NCI-H2107 treated with DMSO at 0.1 percent for 48 hours (cell line): ENCODE measurements around the gene POU6F2.
"Not testable (repeated sequence)": the region's sequence is repeated elsewhere in the genome, so short reads cannot be mapped to it uniquely, and the experiment has no call there.

Experiments used
- DNase-seq: peaks from one replicate; lab custom pipeline; 2025; ENCODE audit not compliant: unreplicated experiment; lab: John Stamatoyannopoulos, UW

Gene POU6F2

DNA sequence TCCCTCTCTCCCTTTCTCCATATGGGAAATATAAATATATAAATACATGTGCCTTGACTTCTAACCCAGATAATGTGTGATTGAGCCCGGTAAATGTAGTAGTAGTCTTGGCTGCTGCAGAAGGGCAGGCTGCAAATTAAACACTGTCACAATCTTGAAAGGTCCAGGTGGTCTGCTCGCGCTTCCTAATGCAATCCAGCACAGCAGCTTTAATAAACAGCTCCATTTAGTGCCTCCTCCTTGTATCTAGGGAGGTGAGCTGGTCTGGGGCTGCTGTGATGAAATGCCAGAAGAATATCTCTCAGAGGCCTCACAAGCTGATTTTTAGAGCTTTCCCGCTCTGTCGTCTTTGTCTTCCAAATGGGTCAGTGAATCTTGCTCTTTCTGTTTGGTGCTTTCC lies 782 bp downstream of the POU6F2 start:
- DNase-seq: no peak

DNA sequence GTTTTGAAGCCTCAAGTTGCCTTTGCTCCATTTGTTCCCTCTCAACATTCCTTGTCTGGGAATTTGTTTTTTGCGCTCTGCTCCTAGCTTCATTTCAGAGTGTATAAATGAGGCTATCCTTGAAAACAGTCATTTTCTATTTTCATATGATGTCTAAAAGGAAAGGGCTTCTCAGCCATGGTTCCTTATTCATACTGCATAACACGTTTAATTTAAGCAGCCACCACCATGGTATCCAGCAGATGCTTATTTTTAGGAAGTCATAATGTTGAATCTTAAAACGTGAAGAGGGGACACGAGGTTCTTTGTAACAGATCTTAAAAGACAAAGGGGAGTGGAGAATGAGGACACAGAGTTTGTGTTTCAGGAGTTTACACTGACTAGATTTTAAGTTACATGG lies 14.5 kb downstream of the POU6F2 start:
- no peak for DNase-seq

DNA sequence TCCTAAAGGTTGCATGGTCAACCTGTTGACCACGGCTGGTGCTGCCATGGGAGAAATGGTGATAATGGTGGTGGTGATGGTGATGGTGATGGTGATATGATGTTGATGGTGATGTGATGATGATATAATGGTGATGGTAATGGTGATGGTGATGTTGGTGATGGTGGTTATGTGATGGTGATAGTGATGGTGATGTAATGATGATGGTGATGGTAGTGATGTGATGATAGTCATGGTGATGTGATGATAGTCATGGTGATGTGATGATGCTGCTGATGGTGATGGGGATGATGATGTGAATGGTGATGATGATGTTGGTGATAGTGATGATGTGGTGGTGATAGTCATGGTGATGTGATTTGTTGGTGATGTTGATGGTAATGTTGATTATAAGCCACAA lies 23.9 kb downstream of the POU6F2 start:
- DNase-seq: no peak

DNA sequence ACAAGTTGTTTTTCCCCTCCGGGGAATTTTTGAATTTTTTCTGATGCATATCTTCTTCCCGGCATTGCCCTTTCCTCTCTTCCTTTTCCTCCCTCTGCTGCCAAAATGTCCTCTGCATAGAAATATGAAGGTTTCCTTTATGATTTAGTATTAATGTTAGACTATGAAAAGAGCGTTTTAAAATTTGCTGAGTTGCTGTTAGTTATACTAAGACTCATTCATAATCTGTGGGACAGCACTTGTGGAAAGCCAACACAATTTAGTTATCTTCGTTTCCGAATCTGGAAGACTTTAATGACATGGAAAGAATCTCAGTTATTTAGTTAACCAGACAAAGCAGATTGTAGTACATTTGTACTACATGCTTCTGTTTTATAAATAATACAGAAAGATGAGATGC lies 25.0 kb downstream of the POU6F2 start:
- no peak for DNase-seq

DNA sequence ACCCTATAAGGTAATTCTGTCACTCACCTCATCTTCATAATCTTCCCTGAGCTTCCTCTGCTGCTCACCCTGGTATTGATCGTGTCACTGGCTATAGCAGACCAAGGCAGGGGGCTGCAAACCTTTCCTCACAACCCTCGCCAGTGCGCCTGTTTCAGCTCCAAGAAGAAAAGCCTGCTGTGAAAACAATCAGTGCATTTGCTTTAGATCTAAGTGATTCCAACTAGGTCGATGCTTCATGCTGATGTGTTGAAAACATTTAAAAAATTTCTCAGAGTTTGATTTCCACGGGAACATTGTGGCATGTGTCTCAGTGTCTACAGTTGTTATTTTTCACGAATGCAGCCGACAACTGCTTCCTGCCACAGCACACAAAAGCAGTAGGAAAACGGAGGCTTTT lies 27.3 kb downstream of the POU6F2 start:
- no peak for DNase-seq

DNA sequence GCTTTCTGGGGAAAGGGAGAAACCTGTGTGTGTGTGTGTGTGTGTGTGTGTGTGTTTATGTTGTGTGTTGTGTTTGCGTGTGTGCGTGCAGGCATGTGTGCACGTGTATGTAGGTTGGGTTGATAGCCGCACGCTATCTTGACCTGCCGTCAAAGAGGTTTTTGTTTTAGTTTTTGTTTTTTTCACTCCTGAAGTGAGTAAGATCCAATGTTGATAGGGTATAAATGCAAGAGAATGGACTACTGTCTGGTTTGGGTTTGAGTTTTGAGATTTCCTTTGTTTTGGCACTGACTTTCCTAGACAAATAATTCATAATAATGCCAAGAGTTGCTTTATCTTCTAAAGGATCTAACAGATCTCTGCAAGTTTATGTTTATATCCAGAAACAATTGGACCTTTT lies 27.8 kb downstream of the POU6F2 start:
- no peak for DNase-seq

DNA sequence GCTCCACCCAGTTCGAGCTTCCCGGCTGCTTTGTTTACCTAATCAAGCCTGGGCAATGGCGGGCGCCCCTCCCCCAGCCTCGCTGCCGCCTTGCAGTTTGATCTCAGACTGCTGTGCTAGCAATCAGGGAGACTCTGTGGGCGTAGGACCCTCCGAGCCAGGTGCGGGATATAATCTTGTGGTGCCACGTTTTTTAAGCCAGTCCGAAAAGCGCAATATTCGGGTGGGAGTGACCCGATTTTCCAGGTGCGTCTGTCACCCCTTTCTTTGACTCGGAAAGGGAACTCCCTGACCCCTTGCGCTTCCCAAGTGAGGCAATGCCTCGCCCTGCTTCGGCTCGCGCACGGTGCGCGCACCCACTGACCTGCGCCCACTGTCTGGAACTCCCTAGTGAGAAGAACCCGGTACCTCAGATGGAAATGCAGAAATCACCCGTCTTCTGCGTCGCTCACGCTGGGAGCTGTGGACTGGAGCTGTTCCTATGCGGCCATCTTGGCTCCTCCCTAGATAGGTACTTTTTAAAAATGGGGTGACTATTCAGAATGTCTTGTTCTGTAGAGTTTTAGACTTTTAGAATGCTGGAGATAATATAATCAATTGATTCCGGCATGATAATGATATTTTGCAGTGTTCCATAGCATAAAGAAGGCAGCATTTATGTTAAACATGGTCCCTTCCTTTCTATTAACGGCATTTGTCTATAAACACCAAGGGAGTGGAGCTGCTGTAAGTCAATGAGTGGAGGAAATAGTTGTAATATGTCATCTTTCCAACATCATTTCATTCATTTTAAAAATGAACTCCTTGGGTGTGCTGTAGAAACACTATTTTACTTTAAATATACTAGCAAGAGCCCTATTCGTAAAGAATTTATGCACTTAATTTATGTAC lies 35.6 kb downstream of the POU6F2 start:
- DNase-seq: not testable (repeated sequence)

DNA sequence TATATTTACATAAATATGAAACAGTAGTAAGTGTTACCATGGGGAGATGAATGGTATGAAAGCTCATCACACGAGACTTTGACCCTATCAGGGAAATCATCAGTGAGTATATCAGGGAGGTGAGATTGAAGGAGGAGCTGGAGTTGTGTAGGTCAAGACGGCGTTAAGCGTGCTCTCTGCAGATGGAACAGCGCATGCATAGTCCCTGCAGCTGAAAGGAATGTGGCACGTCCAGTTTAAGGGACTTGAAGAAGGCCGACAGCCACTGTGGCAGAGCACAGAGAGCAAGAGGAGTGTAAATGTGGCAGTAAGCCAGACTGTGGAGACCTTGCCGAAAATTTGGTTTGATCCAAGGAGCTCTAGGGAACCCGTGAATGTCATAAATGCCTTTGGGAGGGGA lies 38.9 kb downstream of the POU6F2 start:
- DNase-seq: no peak

DNA sequence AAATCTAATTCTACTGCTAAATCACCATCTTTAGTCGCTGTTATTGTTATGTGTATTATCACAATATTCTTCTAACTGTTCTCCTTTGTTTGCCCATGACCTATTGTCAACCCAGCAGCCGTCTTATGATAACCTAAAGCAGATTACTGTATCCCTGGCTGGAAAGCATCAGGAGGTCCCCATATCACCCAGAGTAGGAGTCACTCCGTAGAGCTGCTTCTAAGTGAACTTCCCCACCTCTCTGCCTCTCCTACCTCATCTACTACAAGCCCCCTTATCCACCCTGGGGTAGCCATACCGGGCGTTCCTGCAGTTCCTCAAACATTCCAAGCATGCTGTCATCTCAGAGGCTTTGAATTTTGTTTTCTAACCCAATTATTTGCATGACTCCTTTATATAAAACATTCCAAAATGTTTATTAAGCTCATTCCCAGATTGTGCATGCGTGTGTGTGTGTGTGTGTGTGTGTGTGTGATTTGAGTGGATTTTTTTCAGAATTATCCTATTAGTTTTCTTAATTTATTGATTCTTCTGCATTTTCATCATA lies 39.7 kb downstream of the POU6F2 start:
- no peak for DNase-seq

DNA sequence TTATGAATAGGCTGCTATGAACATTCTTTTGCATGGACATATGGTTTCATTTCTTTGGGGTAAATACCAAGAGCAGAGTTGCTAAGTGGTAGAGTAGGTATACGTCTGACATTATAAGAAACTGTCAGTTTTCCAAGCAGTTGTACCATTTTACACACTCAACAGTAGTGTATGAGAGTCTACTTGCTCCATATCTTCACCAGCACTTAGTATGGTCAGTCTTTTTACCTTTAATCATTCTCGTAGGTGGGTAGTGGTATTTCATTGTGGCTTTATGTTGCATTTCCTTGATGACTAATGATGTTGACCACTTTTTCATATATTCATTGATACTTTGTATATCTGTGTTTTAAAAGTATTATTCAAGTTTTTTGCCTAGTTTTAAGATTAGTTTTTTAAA lies 45.1 kb downstream of the POU6F2 start:
- no peak for DNase-seq

DNA sequence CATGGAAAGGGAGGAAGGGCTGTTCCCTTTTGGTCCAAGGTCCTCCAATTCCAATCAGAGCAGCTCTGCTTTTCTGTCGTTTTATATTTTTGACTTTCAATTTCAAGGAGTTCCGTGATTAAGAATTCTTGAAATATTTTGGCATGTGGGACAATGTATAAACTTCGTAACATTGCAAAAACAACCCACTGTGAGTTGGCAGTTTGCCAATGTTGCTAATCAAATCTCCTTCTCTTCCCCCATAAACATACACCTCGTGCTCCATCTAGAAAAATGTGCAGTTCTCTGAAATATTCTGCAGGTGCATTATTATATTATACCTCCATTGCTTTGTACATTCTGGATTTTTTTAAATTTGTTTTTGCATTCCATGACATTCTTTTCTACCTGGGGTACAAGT lies 49.8 kb downstream of the POU6F2 start:
- DNase-seq: peak; percentile 61

DNA sequence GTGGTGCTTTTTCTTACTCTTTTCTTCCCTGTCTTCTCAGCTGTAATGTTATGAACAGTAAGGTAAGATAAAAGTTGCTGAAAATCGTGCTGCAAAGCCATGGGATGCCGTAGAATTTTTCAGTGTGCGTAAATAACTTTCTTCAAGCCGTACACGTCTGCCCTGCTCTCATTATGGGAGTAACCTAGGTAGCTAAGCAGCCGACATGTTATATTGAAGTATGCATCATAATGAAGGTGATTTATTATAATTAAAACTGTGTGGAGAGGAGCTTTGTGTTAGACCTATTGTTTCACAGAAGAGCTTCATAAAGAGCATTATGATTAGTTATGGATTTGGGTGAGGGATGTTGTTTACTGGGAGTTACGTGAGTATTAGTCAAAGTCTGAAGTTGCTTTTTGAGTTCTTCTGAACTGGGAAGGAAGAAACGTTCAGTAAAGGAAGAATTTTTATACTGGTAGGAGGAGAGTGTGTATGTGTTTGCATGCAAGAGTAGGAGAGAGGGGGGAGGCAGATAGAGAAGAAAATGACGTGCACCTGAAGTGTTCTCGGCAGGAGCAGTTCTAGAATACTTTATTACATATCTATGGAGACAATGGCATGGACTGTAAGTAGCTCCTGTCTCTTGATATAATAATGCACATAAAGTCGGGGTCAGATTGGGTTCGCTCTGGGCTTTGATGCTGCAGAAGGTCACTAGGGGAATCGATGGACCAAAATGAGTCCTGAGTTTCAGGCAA lies 56.3 kb downstream of the POU6F2 start:
- no peak for DNase-seq

DNA sequence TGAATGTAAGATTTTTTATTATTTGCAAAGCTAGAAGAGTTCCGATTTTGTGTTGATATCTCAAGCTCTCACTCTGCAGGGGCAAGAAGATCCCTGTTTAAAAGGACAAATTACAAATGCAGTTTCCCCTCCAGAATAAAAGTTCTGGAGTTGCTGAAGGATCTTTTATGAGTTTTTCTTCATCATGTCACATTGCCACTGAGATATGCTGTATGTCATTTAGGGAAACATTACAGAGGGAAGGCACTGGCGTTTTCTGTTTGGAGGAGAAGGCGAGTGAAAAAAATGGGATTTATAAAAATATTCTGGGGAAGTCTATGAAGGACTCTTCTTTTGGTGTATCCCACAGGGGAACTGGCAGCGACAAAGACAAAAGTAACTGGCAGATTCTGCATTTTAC lies 57.4 kb downstream of the POU6F2 start:
- DNase-seq: no peak

DNA sequence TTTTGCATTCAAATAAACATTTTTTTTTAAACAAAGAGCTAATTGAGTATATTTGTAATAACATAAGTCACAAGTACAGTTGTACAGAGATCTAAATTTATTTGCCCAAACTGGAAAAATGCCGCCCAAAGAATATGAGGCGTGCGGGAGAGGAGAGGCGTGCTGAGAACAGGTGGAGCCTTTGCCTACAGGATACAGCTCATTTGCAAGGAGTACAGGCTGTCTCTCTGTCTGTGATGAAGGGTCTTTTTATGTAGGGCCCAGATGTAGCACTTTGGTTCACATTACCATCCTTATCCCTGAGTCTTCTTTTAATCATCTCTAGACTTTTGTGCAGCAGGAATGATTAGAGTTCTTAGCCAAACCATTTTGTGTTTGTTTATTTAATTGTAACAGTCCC lies 58.2 kb downstream of the POU6F2 start:
- DNase-seq: no peak

DNA sequence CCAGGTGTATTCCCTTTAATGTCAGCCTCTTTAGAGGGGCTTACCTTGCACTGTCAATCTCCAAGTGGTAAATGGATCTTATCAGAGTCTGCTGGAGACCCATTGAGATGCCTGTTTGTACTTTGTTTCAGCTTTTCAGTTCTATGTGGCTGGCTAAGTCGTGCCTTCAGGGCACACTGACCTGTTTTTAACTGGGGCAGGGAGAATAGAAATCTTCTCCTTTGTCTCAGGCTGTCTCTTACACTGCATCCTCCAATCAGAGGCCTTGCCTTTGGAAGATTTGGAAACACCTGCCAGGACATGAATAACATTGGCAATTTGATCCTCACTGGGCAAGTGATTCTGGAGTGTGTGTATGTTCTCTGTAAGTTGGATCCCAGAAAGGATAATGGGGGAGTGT lies 65.0 kb downstream of the POU6F2 start:
- peak; percentile 89 for DNase-seq

DNA sequence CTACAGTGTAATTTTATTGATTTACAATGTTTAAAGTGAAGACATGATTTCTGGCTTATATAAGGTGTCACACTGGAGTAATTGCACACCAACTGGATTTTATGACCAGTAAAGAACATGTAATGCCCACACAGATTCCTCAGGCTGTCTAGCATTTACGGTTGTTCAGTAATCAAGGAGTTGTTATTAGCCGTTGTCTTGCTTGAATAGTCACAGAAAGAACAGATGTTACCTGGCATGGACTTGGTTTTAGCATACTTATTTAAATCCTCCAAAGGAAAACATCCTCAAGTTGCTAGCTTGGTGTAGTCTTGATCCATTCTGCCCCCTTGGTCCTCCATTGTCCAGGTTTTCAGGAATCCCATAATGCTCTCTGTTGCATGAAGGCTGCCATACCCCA lies 65.8 kb downstream of the POU6F2 start:
- DNase-seq: no peak

DNA sequence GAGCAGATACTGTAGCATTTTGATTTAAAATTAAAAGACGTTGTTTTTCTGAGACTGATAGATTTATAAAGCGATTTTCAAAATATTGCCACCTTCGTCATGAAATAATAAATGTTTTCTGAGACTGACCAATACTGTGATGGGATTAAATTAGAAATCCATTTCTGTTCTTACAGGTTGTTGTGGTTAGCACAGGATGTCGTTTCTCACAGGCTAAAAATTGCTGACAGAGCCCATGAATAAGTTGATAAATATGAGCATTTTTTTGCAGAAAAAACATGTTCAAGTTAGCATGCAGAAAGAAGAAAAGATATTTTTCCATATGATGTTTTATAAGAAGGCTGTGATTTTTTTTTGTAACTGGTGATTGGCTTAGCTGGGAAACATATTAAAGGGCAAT lies 66.8 kb downstream of the POU6F2 start:
- no peak for DNase-seq

DNA sequence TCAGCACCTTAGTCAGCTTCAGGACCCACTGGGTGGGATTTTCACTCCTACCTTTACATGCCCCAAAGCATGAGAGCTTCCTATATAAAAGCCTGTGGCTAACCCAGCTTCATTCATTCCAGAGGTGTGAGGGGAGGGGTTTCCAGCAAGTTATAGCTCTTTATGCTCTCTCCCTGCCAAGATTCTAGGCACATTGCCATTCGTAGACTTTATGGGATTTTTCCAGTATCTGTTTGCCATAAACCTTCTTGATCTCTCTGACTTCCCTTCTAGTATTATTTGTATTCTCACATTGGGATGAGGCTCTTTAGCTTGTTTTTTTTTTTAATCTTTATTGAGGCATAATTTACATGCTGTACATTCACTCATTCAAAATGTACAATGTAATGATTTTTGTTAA lies 67.5 kb downstream of the POU6F2 start:
- no peak for DNase-seq

DNA sequence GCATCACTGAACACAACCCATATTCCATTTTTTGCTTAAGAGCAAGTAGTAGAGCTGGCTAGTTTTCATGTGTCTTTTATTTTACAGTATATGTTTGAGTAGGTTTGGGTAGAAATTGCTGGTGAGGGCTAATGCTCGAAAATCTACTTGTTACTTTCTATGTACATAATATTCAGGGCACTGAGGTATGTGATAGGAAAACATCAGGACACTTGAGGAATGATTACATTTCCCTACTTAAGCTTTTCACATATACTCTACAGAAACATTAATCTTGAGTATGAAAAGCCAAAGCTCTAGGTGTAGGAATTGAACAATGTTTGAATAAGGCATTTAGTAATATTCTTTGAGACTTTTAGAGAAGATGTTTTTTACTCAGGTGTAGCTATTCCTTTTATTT lies 73.6 kb downstream of the POU6F2 start:
- DNase-seq: no peak

DNA sequence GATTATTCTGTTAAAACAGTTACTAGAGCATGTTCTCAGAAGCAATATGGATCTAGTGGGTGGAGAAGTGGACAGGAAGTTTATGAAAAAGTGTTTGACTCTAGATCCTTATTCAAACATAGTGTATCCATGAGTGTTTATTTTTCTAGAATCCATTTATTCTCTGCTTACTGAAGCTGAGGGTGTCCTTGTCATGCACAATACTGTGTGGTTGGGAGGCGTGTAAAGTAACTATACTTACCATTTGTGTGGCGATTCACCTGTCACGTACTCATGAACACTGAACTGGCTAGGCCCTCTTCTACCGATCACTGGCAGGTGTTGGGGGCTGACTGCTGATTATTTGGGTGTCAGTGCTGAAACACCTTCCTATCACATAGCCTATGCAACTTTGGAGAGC lies 74.0 kb downstream of the POU6F2 start:
- peak; percentile 85 for DNase-seq

DNA sequence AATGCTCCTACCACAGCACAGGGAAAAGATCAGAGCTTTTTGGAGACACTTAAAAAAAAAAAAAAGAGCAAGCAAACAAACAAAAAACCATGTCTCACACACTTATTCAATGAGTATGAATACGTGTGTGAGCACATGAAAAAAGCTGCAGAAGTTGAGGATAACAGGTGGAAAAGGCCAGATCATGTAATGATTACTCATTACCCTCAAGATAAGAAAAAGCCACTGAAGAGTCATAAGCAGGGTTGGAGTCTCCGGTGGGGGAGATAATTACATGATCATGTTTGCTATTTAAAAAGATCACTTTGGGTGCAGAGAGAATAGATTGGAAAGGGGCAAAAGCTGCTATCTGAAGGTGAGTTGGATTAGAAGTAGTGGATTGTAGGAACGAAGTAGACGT lies 77.0 kb downstream of the POU6F2 start:
- peak; percentile 22 for DNase-seq

DNA sequence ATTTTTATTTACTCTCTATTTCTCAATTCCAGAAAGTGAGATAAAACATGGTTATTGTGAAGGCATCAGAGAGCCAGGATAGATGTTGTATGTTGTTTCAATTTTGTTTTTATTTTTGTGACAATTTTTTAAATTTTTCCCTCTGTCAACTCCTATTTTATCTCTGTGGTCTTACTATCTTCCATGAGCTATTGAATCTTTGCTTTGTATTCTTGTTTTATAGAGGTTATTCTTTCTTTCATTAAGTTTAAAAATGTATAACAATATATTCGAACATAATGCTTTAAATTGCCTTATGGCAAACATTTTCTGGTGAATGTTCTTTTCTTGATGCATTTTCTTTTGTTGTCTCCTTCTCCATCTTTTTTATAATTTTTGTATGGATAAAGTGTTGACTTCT lies 78.4 kb downstream of the POU6F2 start:
- no peak for DNase-seq
